ENCODE data around the gene TTLL8.

DNA sequence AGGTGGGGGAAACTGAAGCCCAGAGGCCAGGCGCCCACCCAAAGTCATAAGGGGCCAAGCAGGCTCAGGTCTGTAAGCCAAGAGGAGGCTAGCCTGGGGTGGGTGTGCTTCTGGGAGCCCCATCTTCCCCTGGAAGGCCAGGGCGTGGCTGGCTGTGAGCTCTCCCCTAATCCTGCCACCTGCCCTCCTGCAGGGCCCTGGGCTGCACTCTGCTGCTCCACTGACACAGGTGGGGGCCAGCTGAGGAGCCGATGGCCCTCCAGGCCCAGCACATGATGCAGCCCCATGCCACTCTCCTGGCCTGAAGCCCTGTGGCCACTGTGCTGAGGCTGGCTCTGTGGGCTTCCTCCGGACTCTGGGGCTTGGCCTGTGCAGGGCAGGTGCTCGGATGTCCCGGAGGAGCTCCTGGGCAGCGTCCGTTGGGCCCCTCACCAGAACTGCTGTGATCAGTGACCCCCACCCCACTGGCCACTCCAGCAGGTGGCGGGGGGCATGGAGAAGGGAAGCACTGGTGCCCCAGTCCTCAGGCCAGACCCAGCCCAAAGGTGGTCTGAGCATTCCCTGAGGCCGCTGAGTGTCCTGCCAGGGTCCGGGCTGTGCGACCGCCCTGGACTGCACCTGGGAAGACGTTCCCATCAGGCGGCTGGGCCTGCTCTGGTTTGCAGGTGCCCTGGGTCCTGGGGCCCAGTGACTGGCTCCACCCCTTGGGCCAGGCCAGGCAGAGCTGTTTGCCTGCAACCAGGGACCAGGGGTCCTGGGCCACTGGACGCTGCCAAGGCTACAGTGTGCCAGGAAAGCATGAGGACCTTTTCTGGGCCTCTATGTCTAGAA, 89.1 kb downstream of the TTLL8 start:
- TF ChIP-seq, protein P1, sequence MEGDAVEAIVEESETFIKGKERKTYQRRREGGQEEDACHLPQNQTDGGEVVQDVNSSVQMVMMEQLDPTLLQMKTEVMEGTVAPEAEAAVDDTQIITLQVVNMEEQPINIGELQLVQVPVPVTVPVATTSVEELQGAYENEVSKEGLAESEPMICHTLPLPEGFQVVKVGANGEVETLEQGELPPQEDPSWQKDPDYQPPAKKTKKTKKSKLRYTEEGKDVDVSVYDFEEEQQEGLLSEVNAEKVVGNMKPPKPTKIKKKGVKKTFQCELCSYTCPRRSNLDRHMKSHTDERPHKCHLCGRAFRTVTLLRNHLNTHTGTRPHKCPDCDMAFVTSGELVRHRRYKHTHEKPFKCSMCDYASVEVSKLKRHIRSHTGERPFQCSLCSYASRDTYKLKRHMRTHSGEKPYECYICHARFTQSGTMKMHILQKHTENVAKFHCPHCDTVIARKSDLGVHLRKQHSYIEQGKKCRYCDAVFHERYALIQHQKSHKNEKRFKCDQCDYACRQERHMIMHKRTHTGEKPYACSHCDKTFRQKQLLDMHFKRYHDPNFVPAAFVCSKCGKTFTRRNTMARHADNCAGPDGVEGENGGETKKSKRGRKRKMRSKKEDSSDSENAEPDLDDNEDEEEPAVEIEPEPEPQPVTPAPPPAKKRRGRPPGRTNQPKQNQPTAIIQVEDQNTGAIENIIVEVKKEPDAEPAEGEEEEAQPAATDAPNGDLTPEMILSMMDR (IDR thresholded peaks at IDR 0.05): no peak
- TF ChIP-seq POLR2A (IDR thresholded peaks at IDR 0.05): no peak
